ENCODE results near the gene AGPAT3.
A peak's percentile ranks its signal among the peaks of the same experiment; 100 is the strongest.

AGPAT3 gene, protein sequence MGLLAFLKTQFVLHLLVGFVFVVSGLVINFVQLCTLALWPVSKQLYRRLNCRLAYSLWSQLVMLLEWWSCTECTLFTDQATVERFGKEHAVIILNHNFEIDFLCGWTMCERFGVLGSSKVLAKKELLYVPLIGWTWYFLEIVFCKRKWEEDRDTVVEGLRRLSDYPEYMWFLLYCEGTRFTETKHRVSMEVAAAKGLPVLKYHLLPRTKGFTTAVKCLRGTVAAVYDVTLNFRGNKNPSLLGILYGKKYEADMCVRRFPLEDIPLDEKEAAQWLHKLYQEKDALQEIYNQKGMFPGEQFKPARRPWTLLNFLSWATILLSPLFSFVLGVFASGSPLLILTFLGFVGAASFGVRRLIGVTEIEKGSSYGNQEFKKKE

DNA sequence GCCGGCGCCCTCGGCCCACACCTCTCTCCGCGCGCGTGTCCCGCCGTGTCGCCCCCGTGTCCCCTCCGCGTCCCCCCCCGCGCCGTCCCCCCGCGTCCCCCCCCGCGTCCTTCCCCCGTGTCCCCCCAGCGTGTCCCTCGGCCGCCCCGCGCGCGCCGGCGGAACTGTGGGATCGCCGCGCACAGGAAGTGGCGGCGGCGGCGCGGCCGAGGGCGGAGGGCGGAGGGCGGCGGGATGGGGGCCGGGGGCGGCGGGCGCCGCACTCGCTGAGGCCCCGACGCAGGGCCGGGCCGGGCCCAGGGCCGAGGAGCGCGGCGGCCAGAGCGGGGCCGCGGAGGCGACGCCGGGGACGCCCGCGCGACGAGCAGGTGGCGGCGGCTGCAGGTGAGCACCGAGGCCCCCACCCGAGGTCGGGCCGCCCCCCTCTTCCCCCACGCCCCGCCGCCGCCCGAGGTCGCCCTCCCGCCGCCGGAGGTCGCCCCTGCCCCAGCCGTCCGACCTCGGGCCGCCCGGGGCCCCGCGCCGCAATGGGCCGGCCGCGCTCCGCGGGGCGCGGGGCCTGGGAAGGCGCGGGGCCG, at the start of gene AGPAT3:
Gene AGPAT3, plus strand, starts transcription at position 262 of the 578 bp plus-strand sequence. CDS start 94,459 bp downstream, outside the sequence.
- TF ChIP-seq, protein P1, sequence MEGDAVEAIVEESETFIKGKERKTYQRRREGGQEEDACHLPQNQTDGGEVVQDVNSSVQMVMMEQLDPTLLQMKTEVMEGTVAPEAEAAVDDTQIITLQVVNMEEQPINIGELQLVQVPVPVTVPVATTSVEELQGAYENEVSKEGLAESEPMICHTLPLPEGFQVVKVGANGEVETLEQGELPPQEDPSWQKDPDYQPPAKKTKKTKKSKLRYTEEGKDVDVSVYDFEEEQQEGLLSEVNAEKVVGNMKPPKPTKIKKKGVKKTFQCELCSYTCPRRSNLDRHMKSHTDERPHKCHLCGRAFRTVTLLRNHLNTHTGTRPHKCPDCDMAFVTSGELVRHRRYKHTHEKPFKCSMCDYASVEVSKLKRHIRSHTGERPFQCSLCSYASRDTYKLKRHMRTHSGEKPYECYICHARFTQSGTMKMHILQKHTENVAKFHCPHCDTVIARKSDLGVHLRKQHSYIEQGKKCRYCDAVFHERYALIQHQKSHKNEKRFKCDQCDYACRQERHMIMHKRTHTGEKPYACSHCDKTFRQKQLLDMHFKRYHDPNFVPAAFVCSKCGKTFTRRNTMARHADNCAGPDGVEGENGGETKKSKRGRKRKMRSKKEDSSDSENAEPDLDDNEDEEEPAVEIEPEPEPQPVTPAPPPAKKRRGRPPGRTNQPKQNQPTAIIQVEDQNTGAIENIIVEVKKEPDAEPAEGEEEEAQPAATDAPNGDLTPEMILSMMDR (conservative IDR thresholded peaks at IDR 0.05), result peak; percentile 41
- H3K27ac ChIP-seq, result peak within 1 kb of the TSS; percentile 99

DNA sequence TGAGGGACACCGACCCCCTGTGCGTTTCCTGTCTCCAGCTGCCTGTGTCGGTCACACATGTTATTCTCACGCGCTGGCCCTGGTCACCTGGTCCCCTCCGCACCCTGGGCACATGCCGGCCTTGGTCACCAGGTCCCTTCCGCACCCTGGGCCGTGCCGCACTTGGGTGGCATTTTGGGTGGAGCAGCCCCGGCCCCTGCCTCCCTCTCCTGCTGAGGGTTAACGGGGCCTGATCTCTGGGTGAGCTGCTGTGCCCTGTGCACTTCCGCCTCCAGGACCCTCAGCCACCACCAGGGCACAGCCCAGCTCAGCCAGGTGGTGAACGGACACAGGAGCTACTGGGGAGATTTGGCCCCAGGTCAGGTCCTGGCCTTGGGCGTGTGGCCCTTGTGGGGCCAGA, 49.0 kb upstream of the AGPAT3 start:
- H3K27ac ChIP-seq, result peak overlapping the region; percentile 13; the same call in 1 of the 2 replicates
- TF ChIP-seq, protein P1 (conservative IDR thresholded peaks at IDR 0.05), result no peak

DNA sequence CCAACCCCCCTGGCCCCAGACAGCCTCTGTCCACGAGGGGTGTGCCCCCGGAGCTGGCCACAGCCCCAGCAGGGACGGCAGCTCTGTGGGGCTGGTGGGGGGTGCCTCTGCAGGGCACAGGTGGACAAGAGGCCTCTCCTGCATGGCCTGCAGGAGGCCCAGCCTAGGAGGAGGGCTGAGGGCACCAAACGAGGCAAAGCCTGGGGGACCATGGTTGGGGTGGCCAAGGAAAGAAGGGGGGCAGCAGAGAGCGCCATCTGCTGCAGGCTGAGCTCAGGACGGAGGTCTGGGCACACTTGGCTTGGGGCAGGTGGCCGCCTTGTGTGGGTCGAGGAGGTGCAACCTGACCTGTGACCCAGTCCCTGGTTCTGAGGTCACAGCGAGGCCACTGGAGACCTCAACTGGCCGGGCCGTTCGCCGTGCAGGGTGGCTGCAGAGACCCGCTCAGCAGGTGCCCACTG, 48.4 kb upstream of the AGPAT3 start:
- TF ChIP-seq, protein P1 (conservative IDR thresholded peaks at IDR 0.05), result peak; percentile 7; the same call in 1 of the 2 replicates
- H3K27ac ChIP-seq, result no peak overlapping the region

DNA sequence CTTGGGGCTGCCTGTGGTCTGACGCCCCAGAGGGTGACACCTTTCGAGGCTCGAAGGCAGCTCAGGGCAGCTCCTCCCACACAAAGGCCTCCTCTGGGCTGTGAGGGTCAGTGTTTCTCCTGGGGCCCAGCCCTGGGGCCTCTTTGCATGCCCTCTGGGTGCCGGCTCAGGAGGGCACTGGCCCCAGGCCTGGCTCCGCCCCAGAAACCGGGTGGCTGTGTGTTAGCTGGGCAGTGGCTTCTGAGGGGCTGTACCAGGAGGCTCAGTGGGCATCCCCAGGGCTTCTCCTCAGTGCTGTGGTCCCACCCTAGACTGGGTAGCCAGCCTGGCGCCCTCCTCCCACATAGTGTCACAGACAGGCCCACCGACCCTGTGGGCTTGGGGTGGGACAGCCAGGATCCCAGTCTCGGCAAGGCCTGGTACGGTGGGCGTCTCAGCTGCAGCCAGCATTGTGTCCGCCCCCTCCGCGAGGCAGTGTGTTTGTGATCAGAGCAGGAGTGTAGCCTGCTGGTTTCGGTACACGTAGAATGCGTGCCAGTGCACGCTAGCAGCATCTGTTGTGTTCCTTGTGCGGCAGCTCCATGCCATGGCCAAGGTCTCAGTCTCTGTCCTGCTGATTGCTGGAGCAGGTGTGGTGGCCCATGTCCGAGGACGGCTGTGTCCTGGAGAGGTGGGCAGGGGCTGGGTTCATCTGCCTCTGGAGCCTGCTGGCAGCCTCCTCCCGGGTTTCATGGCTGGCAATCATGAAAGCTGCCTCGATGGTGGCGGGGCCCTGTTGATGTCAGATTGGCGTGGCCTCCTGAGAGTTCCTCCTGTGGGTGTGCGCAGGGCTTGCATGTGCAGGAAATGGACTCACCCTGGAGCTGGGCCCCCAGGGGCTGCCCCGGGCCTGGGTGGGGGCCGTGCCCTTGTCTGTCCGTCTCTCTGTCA, 47.6 kb upstream of the AGPAT3 start:
- no peak overlapping the region for H3K27ac ChIP-seq
- TF ChIP-seq, protein P1 (conservative IDR thresholded peaks at IDR 0.05), result no peak

DNA sequence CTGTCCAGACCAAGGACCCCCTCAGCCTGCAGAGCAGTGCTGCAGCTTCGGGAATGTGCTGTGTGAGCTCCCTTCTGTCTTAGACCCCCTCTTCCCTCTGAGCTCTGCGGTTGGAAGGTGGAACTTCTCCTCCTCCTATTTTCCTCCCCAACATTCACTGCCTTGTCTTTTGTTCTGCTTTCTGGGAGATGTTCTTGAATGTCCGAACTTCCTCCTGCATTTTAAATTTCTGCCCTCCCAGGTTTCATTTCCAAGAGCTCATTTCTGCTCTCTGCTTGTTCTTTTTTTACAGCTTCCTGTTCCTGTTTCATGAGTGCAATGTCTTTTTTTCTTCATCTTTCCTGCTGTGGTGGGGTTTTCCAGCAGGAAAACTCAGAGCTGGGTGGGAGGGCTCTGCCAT, 46.3 kb upstream of the AGPAT3 start:
- TF ChIP-seq, protein P1 (conservative IDR thresholded peaks at IDR 0.05), result no peak
- no peak overlapping the region for H3K27ac ChIP-seq

DNA sequence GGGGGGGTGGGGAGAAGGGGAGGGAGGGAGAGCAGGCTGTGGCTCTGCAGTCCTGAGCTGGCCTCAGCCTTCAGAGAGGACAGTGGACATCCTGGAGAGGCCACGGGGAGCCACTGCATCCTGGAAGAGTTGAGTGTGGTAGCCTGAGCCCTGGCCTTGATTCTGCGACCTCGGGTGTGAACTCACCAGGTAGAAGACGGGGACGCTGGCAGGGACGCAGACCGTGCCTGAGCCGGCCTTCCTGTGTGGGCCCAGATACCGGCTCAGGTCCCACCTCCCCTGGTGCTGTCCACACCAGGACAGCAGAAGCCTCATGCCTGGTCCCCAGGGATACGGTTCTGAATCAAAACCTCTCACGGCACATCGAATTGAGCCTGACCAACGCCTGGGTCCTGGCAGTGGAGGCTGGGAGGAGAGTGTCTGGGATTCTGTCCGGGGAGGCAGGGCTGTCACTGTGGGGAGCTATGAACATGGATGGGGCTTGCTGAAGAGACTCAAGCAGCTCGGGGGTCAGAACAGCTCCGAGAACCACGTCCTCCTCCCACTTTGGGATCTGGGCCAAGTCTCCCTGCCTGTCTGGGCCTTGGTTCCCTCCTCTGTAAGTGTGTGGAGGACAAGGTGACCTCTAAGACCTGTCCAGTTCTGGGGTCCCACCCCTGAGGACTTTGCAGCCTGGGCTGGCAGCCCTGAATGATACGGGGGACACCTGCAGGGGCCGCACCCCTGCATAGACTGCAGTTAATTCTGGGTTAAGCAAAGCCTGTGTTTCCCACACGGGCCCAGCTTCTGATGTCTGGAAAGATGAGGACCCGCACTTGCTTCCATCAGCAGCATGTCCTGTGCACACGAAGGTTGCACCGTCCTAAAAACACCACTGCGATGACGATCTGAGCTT, 45.3 kb upstream of the AGPAT3 start:
- no peak overlapping the region for H3K27ac ChIP-seq
- TF ChIP-seq, protein P1 (conservative IDR thresholded peaks at IDR 0.05), result no peak
